ENCODE results near the gene RBMS3. TPM values are rescaled to one million over a fixed set of nuclear protein-coding genes. Genes with fewer than 3 reads are reported as not detected.
A peak's percentile ranks its signal among the peaks of the same experiment; 100 is the strongest.
"Not testable (repeated sequence)": the region's sequence is repeated elsewhere in the genome, so short reads cannot be mapped to it uniquely, and the experiment has no call there.

Gene RBMS3
- polyA plus RNA-seq, 1 experiment = 33.4 TPM

DNA sequence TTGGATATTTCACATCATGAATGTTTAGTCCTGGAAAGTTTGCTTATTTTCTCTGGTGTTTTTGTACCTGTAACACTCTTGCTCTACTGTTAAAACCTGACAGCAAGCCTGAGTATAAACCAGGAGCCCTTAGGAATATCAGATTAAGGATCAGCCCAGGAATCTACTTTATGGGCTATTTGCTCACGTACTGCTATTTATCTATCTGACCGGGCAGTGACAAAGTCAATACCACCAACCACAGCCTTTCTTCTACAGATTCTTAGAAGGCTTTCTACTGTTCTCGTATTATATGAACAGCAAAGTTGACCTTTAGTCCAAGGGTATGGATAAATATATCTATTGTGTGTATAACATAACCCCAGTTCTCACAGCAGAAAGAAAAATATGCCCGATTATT, 521.2 kb downstream of the RBMS3 start:
- POLR2A ChIA-PET = no interaction called here
- TF ChIP-seq, protein P1, sequence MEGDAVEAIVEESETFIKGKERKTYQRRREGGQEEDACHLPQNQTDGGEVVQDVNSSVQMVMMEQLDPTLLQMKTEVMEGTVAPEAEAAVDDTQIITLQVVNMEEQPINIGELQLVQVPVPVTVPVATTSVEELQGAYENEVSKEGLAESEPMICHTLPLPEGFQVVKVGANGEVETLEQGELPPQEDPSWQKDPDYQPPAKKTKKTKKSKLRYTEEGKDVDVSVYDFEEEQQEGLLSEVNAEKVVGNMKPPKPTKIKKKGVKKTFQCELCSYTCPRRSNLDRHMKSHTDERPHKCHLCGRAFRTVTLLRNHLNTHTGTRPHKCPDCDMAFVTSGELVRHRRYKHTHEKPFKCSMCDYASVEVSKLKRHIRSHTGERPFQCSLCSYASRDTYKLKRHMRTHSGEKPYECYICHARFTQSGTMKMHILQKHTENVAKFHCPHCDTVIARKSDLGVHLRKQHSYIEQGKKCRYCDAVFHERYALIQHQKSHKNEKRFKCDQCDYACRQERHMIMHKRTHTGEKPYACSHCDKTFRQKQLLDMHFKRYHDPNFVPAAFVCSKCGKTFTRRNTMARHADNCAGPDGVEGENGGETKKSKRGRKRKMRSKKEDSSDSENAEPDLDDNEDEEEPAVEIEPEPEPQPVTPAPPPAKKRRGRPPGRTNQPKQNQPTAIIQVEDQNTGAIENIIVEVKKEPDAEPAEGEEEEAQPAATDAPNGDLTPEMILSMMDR (IDR thresholded peaks at IDR 0.05; ENCODE audit: low read depth, low read length) = no peak
- Histone ChIP-seq H3K4me3 (ENCODE audit: low read depth, low read length) (no peak overlapping the region), H3K27ac (ENCODE audit: low read depth, low read length) (no peak overlapping the region), H3K9me3 (ENCODE audit: control insufficient read depth, insufficient read depth, low read length) (no peaks in the 10 kb centered on the region), H3K27me3 (ENCODE audit: control insufficient read depth, insufficient read depth, low read length) (no peaks in the 10 kb centered on the region)
- CTCF ChIA-PET = no interaction called here
- no peak for DNase-seq (ENCODE audit: low read depth, low spot score)

DNA sequence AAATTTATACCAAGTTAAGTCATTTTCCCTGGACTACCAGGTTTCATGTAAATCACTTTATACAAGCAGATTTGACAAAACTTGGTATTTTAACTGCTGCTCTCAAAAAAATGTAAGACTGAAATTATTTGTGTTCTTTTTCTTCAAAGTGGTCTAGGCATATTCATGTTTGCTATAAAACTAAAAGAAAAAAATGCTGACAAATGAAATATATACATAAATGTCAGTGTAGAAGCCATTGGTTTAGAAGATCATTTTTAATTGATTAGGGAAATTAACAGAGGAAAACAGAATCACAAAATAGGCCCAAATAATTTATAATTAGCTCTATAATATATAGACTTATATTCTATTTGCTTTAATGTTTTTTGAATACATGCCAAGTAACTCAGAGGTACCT, 523.2 kb downstream of the RBMS3 start:
- H3K27me3 ChIP-seq (ENCODE audit: control insufficient read depth, insufficient read depth, low read length) = no peaks in the 10 kb centered on the region
- no peak for DNase-seq (ENCODE audit: low read depth, low spot score)
- CTCF ChIA-PET = interaction anchor here (0.6 kb wide), 1 partner anchor 184 kb away, joined by 3 read pairs; no protein-coding TSS in a partner anchor

DNA sequence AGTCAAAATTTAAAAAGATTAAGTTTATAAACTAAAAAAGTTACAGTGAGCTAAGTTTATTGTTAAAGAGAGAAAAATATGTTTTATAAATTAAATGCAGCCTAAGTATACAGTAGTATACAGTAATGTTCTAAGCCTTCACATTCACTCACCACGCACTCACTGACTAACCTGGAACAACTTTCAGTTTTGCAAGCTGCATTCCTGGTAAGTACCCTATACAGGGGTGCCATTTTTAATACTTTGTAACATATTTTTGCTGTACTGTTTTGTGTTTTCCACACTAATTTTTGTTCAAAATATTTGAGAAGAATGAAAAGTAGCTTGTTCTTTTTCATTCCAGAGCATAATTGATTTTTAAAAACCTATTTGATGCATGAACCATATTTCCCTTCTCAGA, 524.9 kb downstream of the RBMS3 start:
- Histone ChIP-seq H3K27ac (ENCODE audit: low read depth, low read length) (no peak overlapping the region), H3K27me3 (ENCODE audit: control insufficient read depth, insufficient read depth, low read length) (no peaks in the 10 kb centered on the region), H3K4me3 (ENCODE audit: low read depth, low read length) (no peak overlapping the region), H3K9me3 (ENCODE audit: control insufficient read depth, insufficient read depth, low read length) (no peaks in the 10 kb centered on the region)
- CTCF ChIA-PET = no interaction called here
- POLR2A ChIA-PET = no interaction called here
- DNase-seq (ENCODE audit: low read depth, low spot score) = no peak
- TF ChIP-seq, protein P1 (IDR thresholded peaks at IDR 0.05; ENCODE audit: low read depth, low read length) = no peak

More for the DNA sequence above, 523.2 kb downstream of the RBMS3 start:
- TF ChIP-seq, protein P1 (IDR thresholded peaks at IDR 0.05; ENCODE audit: low read depth, low read length) = no peak
- Histone ChIP-seq H3K27ac (ENCODE audit: low read depth, low read length) (no peak overlapping the region), H3K4me3 (ENCODE audit: low read depth, low read length) (no peak overlapping the region), H3K9me3 (ENCODE audit: control insufficient read depth, insufficient read depth, low read length) (no peaks in the 10 kb centered on the region)
- POLR2A ChIA-PET = no interaction called here

DNA sequence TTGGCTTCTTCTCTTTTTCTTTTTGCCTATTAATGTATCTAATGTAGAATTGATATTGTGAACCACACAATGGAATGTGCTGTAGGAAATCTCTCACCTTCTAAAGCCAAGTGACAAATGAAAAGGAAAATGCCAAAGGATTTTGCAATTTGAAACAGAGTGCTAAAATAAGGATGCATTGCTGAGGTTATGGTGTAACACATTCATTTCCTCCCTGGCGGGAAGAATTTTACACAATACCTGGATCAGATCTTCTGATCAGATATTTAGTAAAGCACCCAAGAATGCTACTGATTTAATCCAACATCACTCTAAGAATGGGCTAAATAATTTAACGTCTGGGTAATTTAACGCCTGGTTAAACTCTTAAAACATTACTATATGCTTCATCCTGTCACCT, 527.5 kb downstream of the RBMS3 start:
- H3K4me3 ChIP-seq (ENCODE audit: low read depth, low read length); DNase-seq (ENCODE audit: low read depth, low spot score); H3K27me3 ChIP-seq (ENCODE audit: control insufficient read depth, insufficient read depth, low read length); CTCF ChIA-PET; H3K9me3 ChIP-seq (ENCODE audit: control insufficient read depth, insufficient read depth, low read length); POLR2A ChIA-PET; H3K27ac ChIP-seq (ENCODE audit: low read depth, low read length): not testable (repeated sequence)

DNA sequence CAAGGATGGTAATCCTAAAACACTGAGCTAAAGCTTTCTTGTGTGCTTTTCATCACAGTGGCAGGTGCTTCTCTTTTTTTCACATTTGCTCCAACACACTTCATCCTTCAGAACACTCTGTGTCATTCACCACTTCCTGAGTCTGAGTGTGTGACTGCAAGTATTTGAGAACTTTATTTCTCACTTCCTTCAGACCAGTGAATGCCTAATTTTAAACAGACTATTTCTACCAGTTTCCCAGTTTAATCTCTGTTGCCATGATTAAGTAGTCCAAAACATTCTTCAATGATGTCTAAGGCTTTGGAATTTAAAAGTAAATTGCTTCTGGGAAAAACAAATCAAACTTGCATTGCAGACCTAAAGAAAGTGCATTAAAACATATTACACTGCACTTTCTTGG, 541.2 kb downstream of the RBMS3 start:
- DNase-seq (ENCODE audit: low read depth, low spot score) = peak; percentile 18
- Histone ChIP-seq H3K9me3 (ENCODE audit: control insufficient read depth, insufficient read depth, low read length) (no peaks in the 10 kb centered on the region), H3K27ac (ENCODE audit: low read depth, low read length) (no peak overlapping the region), H3K27me3 (ENCODE audit: control insufficient read depth, insufficient read depth, low read length) (no peaks in the 10 kb centered on the region), H3K4me3 (ENCODE audit: low read depth, low read length) (no peak overlapping the region)
- TF ChIP-seq, protein P1 (IDR thresholded peaks at IDR 0.05; ENCODE audit: low read depth, low read length) = no peak
- CTCF ChIA-PET = no interaction called here
- POLR2A ChIA-PET = no interaction called here

DNA sequence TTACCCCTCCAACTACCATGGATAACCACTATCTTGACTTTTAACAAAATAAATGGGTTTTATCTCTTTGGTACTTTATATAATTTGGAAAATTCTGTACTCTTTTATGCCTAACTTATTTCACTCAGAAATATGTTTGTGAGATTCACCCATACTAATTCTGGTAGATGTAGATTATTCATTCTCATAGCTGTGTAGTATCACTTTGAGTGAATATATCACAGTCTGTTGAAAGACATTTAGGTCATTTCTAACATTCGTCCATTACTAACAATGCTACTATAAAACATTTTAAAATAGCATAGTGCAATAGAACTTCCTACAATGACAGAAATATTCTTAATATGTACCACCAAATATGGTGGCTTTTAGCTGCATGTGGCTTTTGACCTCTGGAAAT, 542.4 kb downstream of the RBMS3 start:
- no peak overlapping the region for H3K4me3 ChIP-seq (ENCODE audit: low read depth, low read length)
- ChIA-PET POLR2A (no interaction called here), CTCF (no interaction called here)
- no peak overlapping the region for H3K27ac ChIP-seq (ENCODE audit: low read depth, low read length)
- no peaks in the 10 kb centered on the region for H3K9me3 ChIP-seq (ENCODE audit: control insufficient read depth, insufficient read depth, low read length)
- TF ChIP-seq, protein P1 (IDR thresholded peaks at IDR 0.05; ENCODE audit: low read depth, low read length) = no peak
- H3K27me3 ChIP-seq (ENCODE audit: control insufficient read depth, insufficient read depth, low read length) = no peaks in the 10 kb centered on the region
- DNase-seq (ENCODE audit: low read depth, low spot score) = no peak

Measured in AG04450 (cell line).